HG03354 (cell line): ENCODE results near the gene PYCARD.
"Not testable (repeated sequence)": the region's sequence is repeated elsewhere in the genome, so short reads cannot be mapped to it uniquely, and the experiment has no call there.

Source experiments
- ATAC-seq: cut with Tn5 transposase; IDR thresholded peaks from one replicate; pipeline ENCODE4 v1.9.1; 2021; ENCODE audit warnings: mild to moderate bottlenecking; ENCODE audit not compliant: unreplicated experiment, poor library complexity, severe bottlenecking

Gene PYCARD

DNA sequence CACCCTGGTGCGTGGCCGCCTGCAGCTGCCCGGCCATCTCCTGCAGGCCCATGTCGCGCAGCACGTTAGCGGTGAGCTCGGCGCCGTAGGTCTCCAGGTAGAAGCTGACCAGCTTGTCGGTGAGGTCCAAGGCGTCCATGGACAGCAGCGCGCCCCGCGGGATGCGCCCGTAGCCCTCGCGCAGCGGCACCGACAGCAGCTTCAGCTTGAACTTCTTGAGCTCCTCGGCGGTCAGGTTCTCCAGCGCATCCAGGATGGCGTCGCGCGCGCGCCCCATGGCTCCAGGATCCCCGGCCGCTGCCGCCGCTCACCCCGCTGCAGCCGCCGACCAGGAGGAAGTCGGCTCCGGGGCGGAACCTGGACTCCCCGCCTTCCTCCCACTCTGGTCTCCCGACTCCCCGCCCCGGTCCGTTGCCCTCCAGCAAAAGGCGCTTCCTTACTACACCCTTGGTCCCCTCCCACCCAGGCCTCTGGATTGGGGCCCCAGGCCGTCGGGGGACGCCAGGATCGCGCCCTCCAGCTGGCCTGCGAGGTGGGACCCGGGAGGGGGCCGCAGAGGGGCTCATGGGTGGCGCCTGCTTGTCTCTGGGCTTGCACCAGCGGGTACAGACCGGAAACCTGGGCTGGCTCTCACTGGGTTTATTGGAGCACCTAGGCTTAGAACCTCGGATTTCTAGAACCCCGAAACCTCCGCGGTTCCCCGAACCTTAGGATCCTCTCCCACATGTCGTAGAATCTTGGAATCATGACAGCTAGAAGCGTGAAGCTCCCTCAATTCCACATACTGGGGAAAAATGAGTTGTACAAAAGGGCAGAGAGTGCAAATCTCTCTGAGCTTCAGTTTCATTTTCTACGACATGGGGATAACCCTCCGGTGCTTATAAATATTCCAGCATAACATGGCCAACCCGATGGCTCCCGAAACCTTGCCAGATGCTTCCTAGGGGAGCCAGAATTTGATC lies at the start of gene PYCARD:
Gene PYCARD (minus strand): TSS at position 347 of the 962 bp plus-strand sequence. CDS start 70 bp downstream, at position 277.
- ATAC-seq, result peak; percentile 34

DNA sequence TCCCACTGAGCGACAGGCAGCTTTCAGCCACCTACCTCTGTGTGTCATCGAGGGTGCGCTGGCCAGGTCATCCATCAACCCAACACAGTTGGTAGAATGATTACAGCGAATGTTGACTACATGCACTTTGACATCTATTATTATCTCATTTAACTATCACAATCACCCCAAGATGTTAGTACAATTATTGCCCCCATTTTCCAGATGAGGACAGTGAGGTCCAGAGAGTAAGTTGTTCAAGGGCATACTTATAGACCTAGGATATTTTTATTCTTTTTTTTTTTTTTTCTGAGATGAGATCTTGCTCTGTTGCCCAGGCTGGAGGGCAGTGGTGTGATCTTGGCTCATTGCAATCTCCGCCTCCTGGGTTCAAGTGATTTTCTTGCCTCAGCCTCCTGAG lies 48.9 kb upstream of the PYCARD start:
- ATAC-seq, result no peak

DNA sequence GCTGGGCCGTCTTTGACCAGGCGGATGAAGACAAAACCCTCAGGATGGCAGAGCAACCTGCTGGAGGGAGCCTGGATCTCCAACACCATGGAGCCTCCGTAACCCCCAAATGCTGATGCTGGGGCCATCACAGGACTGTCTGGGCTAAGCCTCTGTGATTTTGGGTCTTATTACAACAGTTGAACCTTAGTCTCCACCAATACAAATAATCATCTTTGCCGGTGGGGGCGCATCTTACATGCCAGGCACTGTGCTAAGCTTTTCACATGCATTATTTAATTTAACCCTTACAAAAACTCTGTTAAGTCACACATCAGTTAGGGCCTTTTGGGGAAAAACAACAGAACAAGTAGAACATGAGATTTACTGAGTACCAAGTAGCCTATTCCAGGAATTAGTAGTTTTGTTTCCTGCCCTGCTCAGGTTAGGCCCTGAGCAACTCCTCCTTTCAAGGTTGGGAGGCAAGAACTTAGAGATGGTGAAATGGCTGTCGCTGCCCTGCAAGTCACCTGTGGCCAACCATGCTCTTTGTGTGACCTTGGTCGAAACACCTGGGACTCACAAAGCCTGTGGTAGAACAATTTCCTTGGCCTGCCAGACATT lies 48.3 kb upstream of the PYCARD start:
- no peak for ATAC-seq

DNA sequence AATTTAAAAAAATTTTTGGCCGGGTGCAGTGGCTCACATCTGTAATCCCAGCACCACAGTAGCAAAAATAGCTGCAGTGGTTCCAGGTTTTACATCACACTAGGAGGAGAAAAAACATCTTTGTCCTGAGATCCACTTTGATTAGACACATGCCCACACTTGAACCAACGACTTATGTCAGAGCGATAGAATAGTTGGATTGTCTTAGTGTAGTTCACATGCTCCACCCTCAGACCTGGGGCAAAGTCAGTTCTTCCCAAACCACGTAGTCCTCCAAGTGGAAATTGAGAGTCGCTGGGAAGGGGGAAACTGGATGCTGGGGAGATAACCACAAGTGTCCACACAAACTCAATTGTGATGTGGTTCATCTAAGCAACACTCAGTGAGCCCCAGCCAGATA lies 45.8 kb upstream of the PYCARD start:
- ATAC-seq, result no peak

DNA sequence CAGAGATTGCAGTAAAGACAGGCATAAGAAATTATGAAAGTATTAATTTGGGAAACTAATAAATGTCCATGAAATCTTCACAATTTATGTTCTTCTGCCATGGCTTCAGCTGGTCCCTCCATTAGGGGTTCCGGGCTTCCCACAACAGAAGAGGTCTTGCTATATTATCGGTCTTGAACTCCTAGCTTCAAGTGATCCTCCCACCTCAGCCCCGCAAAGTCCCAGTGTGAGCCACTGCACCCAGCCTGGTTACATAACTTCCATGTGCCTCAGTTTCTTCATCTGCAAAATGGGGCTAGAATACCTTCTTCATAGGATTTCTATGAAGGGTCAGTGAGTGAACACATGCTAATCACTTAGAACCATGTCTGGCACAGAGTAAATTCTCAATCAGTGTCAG lies 43.7 kb upstream of the PYCARD start:
- no peak for ATAC-seq

DNA sequence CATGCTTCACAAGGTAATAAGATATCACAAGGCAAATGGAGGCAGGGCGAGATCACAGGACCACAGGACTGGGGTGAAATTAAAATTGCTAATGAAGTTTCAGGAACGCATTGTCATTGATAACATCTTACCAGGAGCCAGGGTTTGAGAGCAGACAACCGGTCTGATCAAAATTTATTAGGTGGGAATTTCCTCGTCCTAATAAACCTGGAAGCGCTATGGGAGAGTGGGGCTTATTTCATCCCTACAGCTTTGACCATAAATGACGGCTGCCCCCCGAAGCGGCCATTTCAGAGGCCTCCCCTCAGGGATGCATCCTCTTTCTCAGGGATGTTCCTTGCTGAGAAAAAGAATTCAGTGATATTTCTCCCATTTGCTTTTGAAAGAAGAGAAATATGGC lies 43.0 kb upstream of the PYCARD start:
- not testable (repeated sequence) for ATAC-seq

DNA sequence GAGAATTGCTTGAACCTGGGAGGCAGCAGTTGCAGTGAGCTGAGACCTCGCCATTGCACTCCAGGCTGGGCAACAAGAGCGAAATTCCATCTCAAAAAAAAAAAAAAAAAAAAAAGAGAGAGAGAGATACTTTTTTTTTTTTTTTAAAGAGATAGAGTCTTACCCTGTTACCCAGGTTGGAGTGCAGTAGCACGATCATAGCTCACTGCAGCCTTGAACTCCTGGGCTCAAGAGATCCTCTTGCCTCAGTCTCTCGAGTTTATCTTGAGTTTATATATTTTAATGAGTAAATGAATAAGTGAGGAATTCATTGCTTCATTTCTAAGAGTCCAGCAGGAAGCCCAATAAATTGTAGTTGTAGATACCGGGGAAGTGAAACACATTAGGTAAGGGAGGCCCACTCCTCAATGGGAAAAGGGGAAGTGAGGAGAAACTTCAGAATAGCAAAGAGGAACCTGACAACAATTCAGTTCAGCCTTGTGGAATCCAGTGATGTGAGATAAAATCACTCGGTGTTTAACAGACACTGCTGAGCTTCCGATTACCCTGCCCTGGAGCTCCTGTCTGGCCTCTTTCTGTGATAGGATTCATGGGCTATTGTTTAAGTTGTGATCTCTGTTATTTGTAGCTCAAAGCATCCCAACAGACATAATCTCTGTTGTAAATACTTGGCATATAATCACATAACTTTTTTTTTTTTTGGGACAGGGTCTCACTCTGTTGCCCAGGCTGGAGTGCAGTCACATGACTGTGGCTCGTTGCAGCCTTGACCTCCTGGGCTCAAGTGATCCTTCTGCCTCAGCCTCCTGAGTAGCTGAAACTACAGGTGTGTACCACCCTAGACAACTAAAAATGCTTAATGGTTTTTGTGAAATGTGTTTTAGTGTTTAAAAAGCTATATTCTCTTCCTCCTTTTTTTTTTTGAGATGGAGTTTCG lies 41.4 kb upstream of the PYCARD start:
- ATAC-seq, result no peak

DNA sequence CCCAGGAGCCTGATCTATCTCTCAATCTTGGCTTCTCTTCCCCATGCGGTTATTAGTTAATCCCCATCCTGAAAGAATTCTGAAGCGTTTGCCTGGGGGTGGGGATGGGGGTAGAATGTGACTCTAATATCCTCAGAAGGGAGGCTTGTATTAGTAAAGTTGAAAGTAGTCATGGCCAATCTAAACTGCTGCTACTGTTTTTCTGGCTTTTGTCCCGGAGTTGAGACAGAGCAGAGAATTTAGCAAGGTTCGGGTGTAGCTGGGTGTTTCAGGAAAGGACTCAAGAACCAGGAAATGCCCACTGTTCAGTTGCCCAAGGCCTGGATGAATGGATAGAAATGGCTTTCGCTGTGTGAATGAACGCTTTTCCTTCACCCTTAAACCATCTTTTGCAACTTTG lies 39.6 kb upstream of the PYCARD start:
- ATAC-seq, result no peak

DNA sequence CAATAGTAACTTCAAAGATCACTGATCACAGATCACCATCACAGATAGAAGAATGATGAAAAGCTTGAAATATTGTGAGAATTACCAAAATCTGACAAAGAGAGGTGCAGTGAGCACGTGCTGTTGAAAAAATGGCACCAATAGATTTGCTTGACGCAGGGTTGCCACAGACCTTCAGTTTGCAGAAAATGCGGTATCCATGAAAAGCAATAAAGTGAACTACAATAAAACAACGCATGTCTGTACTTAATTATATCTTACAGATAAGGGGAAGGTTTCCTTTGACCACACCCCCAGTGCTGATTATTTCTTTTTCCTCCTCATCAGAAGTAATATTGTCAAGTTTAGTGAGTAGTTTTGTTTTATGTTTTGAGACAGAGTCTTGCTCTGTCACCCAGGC lies 35.5 kb upstream of the PYCARD start:
- no peak for ATAC-seq

DNA sequence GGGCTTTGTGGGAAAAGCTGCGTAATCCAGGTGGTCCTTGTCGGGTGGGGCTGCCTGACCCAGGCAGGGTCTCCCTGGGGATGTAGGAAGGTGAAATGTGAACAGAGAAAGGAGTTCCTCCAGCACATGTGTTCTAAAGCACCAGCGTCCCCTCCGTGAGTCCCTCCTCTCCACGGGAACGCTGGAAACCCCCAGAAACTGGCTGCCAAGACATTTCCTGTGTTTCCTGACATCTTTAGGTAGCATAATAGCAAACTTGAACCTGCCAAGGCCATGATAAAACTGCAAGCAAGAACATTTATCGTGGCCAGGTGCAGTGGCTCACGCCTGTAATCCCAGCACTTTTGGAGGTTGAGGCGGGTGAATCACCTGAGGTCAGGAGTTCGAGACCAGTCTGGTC lies 26.9 kb upstream of the PYCARD start:
- no peak for ATAC-seq

DNA sequence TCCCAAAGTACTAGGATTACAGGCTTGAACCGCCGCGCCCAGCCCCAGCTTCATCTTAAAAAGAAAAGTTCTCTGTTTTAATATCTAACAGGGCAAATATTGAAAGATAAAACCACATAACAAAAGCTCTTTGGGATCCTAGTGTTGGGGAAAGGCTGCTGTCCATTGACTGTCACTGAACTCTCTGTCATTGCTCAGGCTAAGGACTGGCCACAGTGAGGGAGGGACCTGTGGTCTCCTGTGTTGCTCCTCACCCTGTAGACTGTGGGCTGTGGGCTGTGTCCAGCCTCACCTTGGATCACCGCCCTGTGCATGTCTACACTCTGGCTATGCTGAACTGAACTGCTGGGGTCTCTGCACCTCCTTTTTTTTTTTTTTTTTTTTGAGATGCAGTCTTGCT lies 25.6 kb upstream of the PYCARD start:
- no peak for ATAC-seq

DNA sequence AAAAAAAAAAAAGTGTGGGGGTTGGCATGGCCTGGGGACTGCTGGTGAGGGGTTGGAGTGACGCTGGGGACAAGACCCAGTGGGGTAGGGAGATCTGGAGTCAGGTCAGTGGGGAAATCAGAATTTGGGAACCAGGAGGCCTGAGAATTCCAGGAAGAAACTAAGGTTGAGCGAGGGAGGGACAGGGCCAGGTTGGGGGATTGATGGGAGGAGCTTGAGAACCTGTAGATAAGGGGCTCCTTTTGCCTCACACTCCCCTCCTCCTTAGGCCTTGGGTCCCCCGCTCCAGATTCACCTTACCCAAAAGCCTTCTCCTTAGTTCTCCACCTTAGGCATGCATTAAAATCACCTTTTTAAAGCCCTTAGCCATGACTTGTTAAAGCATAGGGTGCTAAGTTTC lies 22.6 kb upstream of the PYCARD start:
- no peak for ATAC-seq

DNA sequence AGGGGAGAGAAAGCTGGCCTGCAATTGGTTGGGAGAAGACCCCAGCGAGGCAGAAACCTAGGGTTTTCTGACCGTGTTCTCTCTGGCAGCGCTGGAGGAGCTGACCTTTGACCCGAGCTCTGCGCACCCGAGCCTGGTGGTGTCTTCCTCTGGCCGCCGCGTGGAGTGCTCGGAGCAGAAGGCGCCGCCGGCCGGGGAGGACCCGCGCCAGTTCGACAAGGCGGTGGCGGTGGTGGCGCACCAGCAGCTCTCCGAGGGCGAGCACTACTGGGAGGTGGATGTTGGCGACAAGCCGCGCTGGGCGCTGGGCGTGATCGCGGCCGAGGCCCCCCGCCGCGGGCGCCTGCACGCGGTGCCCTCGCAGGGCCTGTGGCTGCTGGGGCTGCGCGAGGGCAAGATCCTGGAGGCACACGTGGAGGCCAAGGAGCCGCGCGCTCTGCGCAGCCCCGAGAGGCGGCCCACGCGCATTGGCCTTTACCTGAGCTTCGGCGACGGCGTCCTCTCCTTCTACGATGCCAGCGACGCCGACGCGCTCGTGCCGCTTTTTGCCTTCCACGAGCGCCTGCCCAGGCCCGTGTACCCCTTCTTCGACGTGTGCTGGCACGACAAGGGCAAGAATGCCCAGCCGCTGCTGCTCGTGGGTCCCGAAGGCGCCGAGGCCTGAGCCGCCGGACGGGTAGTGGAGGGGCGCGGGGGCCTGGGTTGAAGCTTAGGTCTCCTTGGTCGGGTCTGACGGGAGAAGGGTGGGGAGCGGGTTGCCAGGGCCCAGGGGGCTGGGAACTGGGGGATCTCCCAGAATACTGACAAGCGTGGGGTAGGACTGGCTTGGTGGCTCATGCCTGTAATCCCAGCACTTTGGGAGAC lies 21.8 kb upstream of the PYCARD start:
- no peak for ATAC-seq

DNA sequence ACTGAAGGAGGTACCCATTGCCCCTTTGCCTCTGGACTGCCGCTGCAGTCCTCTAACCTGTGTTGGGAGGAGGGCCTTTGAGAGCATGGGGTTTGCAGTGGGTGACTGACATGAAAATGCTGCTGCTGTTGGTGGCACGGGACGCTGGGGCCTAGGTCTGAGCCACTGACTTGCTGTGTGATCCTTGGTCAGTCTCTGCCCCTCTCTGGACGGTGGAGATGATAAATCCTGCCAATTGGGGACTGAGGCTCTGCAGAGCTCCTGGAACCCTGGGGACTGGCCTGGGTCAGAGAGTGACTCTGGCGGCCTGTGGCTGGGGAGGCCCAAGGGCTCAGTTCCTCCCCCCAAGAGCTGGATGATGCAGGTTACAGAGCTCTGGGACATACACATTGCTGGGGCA lies 20.5 kb upstream of the PYCARD start:
- no peak for ATAC-seq

DNA sequence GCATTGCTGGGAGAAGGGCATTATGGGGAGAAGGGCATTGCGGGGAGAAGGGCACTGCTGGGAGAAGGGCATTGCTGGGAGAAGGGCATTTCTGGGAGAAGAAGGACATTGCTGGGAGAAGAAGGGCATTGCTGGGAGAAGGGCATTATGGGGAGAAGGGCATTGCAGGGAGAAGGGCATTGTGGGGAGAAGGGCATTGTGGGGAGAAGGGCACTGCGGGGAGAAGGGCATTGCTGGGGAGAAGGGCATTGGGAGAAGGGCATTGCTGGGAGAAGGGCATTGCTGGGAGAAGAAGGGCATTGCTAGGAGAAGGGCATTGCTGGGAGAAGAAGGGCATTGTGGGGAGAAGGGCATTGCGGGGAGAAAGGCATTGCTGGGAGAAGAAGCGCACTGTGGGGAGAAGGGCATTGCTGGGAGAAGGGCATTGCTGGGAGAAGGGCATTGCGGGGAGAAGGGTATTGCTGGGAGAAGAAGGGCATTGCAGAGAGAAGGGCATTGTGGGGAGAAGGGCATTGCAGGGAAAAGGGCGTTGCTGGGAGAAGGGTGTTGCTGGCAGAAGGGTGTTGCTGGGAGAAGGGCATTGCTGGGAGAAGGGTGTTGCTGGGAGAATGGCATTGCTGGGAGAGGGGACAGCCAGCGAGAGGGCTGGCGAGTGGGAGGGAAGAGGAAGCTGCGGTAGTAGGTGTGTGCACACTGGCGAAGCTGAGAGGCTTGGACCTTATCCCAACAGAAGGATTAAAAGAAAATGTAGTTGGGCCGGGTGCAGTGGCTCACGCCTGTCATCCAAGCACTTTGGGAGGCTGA lies 19.0 kb upstream of the PYCARD start:
- no peak for ATAC-seq

DNA sequence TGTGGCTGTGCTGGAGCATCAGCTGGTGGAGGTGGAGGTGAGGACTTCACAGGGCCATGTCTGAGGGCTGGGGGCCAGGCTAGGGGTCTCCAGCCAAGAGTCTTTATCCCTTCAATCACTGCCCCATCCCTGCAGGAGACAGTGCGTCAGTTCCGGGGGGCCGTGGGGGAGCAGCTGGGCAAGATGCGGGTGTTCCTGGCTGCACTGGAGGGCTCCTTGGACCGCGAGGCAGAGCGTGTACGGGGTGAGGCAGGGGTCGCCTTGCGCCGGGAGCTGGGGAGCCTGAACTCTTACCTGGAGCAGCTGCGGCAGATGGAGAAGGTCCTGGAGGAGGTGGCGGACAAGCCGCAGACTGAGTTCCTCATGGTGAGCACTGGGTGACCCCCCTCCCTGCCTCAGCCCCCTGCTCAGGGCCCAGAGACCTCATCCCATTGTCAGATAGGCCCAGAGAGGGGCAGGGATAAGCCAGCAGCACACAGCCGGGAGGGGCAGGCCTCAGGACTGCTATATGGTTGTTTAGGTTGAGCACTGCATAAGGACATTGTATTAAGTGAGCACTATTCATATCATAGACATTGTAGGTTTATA lies 16.7 kb upstream of the PYCARD start:
- no peak for ATAC-seq

DNA sequence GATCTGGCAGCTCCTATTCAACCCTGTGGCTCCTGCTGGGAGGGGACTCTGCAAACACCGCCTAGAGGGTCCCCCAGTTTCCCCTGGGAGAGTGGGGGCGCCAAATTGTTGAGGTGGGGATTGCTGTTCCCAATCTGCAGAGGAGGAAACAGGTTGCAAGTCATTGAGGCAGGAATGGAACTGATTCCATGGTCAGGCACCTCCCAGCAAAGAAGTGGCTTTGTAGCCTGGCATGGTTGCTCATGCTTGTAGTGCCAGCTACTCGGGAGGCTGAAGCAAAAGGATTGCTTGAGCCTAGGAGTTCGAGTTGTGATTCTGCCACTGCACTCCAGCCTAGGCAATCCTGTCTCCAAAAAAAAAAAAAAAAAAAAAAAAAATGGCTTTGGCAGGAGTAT lies 14.6 kb upstream of the PYCARD start:
- no peak for ATAC-seq

DNA sequence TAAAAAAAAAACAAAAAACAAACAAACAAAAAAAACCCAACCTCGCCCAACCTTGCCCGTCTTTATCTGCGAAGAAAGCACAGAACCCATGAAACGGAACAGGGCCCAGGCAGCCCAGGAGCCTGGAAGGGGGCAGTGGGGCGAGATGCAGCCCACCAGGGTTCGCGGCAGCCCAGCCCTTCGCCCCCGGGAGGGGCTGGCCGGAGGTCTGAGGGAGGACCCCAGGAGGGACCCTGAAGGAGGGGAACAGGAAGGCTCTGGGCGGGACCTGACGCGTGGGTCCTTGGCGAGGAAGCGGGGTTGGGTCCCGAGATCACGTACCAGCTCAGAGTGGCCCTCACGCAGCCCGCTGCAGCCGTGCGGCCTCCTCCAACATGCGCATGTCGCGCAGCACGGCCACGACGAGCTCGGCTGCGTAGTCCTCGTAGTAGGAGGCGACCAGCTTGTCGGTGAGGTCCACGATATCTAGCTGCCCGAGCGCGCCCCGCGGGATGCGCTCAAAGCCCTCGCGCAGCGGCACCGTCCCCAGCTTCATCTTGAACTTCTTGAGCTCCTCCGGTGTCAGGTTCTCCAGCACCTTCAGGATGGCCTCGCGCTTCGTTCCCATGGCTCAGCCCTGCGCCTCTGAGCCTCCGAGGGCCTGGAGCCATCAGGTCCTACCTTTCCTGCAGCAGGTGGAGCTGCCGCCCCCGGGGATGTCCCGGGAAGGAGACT lies 14.0 kb upstream of the PYCARD start, which contains the start of gene PYDC1:
Gene PYDC1 (minus strand): TSS at position 714 of the 714 bp plus-strand sequence. CDS start 107 bp downstream, at position 607.
- ATAC-seq, result no peak
